ENCODE results near the gene CHN1. TPM values are rescaled to one million over a fixed set of nuclear protein-coding genes. Genes with fewer than 3 reads are reported as not detected.

CHN1 gene
- total RNA-seq, 1 donor from 2014 or later, result 45.0 TPM

DNA sequence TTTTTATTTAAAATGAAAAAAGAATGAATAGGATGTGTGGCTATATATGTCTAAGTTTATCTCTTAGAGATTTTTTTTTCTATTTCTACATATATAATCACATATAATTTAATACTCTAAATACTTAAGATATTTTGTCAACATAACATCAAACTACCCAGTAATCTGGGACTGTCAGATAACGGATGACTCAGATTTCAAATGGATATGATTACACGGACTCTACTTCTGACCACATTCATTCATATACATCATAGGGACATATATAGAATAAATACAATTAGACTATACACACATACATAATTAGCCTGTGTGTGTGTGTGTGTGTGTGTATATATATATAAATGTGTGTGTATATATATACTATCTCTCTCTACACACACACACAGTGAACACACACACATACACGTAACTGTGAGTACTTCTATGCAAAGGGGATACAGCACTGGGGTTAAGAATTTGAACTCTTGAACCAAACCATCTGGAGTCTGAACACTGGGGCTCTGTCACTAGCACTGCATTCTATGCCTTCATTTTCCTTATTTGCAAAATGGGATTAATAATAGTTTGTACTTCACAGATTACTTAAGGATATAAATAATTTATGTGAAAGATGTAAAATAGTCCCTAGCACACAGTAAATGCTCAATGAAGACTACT, 59.5 kb downstream of the CHN1 start:
- Histone ChIP-seq H3K4me3 (no peak overlapping the region), H4K20me1 (ENCODE audit: low read depth) (no peaks in the 10 kb centered on the region), H2AFZ (replicated peaks) (no peak overlapping the region), H3K36me3 (no peaks in the 10 kb centered on the region), H3K27ac (no peak overlapping the region), H3F3A (ENCODE audit: low read depth) (no peaks in the 10 kb centered on the region), H3K9me3 (ENCODE audit: low read depth) (no peaks in the 10 kb centered on the region), H3K4me1 (no peaks in the 10 kb centered on the region), H3K27me3 (no peaks in the 10 kb centered on the region), H3K4me2 (no peak overlapping the region), H3K9ac (no peak overlapping the region), H3K79me2 (ENCODE audit: low read depth) (peaks cover 28% of the 10 kb centered on the region)
- Mint-ChIP-seq H3K4me3 (no peak overlapping the region), H3K4me1 (no peaks in the 10 kb centered on the region), H3K27me3 (ENCODE audit: insufficient read depth, low read depth) (no peaks in the 10 kb centered on the region), H3K9me3 (no peaks in the 10 kb centered on the region), H3K36me3 (peaks cover 24% of the 10 kb centered on the region), H3K27ac (no peak overlapping the region)
- TF ChIP-seq EZH2phosphoT487 (IDR thresholded peaks at IDR 0.05) (no peak), EZH2 (IDR thresholded peaks at IDR 0.05) (no peak)
- TF ChIP-seq, protein P1, sequence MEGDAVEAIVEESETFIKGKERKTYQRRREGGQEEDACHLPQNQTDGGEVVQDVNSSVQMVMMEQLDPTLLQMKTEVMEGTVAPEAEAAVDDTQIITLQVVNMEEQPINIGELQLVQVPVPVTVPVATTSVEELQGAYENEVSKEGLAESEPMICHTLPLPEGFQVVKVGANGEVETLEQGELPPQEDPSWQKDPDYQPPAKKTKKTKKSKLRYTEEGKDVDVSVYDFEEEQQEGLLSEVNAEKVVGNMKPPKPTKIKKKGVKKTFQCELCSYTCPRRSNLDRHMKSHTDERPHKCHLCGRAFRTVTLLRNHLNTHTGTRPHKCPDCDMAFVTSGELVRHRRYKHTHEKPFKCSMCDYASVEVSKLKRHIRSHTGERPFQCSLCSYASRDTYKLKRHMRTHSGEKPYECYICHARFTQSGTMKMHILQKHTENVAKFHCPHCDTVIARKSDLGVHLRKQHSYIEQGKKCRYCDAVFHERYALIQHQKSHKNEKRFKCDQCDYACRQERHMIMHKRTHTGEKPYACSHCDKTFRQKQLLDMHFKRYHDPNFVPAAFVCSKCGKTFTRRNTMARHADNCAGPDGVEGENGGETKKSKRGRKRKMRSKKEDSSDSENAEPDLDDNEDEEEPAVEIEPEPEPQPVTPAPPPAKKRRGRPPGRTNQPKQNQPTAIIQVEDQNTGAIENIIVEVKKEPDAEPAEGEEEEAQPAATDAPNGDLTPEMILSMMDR (IDR thresholded peaks at IDR 0.05), result no peak
- no peak for DNase-seq (ENCODE audit: low spot score)

DNA sequence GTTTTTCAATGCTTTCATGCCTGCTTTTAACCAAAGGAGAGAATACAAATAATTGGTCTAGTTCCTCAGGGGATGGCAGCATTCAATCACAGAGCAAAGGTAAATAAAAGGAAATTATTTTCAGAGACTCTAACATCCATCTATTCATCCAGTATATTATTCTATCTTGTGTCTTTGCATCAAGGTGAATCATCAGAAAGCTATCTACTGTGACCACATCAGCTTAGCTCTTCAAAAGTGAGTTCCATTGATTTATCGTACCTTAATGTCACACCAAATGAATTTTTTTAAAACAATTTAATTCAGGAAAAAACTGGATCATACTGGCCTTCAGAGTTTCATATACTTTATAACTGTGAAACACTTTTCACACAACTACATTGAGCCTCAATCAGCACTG, 66.1 kb downstream of the CHN1 start:
- H3K36me3 Mint-ChIP-seq, result peaks cover 27% of the 10 kb centered on the region
- DNase-seq (ENCODE audit: low spot score), result no peak
- Histone ChIP-seq H3K4me1 (no peaks in the 10 kb centered on the region), H2AFZ (replicated peaks) (no peak overlapping the region), H3K79me2 (ENCODE audit: low read depth) (no peaks in the 10 kb centered on the region), H3K4me2 (no peak overlapping the region), H3F3A (ENCODE audit: low read depth) (no peaks in the 10 kb centered on the region), H3K27ac (no peak overlapping the region), H4K20me1 (ENCODE audit: low read depth) (no peaks in the 10 kb centered on the region), H3K9ac (no peak overlapping the region), H3K27me3 (no peaks in the 10 kb centered on the region), H3K36me3 (no peaks in the 10 kb centered on the region), H3K9me3 (ENCODE audit: low read depth) (peaks cover 13% of the 10 kb centered on the region), H3K4me3 (no peak overlapping the region)
- H3K9me3 Mint-ChIP-seq, result no peaks in the 10 kb centered on the region
- TF ChIP-seq EZH2phosphoT487 (IDR thresholded peaks at IDR 0.05) (no peak), EZH2 (IDR thresholded peaks at IDR 0.05) (no peak)
- TF ChIP-seq, protein P1 (IDR thresholded peaks at IDR 0.05), result no peak
- H3K27ac Mint-ChIP-seq, result no peak overlapping the region
- H3K27me3 Mint-ChIP-seq (ENCODE audit: insufficient read depth, low read depth), result no peaks in the 10 kb centered on the region
- no peaks in the 10 kb centered on the region for H3K4me1 Mint-ChIP-seq
- no peak overlapping the region for H3K4me3 Mint-ChIP-seq

DNA sequence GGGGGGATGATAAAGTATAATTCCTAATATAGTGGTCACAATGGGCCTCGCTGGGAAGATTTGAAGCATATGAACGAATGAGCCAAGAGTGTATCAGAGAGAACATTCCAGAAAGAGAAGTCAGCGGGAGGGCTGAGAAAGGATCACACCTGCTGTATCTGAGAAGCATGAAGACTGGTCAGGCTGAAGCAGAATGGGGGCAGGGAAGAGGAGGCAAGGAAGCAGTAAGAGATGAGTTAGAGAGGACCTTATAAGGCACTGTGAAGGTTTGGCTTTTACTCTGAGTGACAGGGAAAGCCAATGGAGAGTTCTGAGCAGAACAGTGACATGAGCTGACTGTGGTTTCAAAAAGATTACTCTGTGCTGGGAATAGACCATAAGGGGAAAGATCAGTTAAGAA, 73.5 kb downstream of the CHN1 start:
- H4K20me1 ChIP-seq (ENCODE audit: low read depth), result no peaks in the 10 kb centered on the region
- no peaks in the 10 kb centered on the region for H3K9me3 Mint-ChIP-seq
- H3K4me1 ChIP-seq, result peaks cover 3% of the 10 kb centered on the region
- H3K27ac Mint-ChIP-seq, result no peak overlapping the region
- no peak overlapping the region for H2AFZ ChIP-seq (replicated peaks)
- no peak for DNase-seq (ENCODE audit: low spot score)
- H3K27me3 Mint-ChIP-seq (ENCODE audit: insufficient read depth, low read depth), result no peaks in the 10 kb centered on the region
- H3K27me3 ChIP-seq, result no peaks in the 10 kb centered on the region
- peaks cover 5% of the 10 kb centered on the region for H3K36me3 Mint-ChIP-seq
- no peak for TF ChIP-seq EZH2 (IDR thresholded peaks at IDR 0.05)
- no peak for TF ChIP-seq EZH2phosphoT487 (IDR thresholded peaks at IDR 0.05)
- TF ChIP-seq, protein P1 (IDR thresholded peaks at IDR 0.05), result no peak
- H3K9me3 ChIP-seq (ENCODE audit: low read depth), result peaks cover 18% of the 10 kb centered on the region
- peaks cover 6% of the 10 kb centered on the region for H3F3A ChIP-seq (ENCODE audit: low read depth)
- H3K79me2 ChIP-seq (ENCODE audit: low read depth), result no peaks in the 10 kb centered on the region
- H3K4me1 Mint-ChIP-seq, result peaks cover 7% of the 10 kb centered on the region
- peaks cover 11% of the 10 kb centered on the region for H3K36me3 ChIP-seq
- H3K4me3 Mint-ChIP-seq, result no peak overlapping the region
- no peak overlapping the region for H3K4me2 ChIP-seq
- H3K27ac ChIP-seq, result no peak overlapping the region
- H3K9ac ChIP-seq, result no peak overlapping the region
- H3K4me3 ChIP-seq, result no peak overlapping the region

Measured in neural progenitor cell (in vitro differentiated cells).